HCEC 1CT (cell line): Measurements from ENCODE around the gene ABR.
"Not testable (repeated sequence)": the region's sequence is repeated elsewhere in the genome, so short reads cannot be mapped to it uniquely, and the experiment has no call there.

Experiments used
- DNase-seq: peaks from one replicate; pipeline ENCODE4 v3.0.0-alpha.2; 2017

ABR gene

DNA sequence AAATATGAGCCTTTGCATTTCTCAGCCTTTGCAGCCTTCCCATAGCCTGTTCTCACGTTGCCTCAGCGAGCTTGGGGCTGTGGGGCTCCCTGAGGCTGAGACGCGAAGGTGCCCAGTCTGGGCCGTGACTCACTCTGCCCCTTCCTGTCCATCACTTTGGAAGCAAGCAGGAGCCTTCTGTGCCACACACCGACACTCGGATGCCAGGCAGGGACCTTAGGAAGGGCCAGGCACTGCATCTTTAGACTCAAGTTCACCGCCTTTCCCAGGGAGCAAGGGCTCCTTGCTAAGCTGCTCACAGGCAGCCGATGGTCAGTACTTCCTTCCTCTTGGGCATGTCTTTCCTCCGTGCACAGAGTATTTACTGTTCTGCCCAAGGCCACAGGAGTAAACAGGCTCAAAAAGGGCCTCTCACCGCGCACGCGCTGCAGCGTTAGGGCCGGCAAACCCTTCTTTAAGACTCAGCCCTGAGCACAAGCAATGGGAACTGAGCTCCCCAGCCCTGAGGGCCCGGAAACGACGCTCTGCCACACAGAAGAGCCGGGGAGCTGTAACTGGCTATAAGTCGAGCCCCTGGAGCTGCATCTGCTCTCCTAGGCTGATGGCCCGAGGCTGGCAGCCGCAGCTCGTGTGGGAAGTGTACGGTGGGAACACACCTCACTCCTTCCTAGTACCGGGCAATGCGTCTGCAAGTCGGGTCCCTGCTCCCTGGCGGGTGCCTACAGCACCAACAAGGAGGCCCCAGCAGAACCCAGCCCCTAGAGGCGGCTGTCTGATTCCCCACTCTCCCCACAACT lies 175.6 kb downstream of the ABR start:
- DNase-seq, result no peak

DNA sequence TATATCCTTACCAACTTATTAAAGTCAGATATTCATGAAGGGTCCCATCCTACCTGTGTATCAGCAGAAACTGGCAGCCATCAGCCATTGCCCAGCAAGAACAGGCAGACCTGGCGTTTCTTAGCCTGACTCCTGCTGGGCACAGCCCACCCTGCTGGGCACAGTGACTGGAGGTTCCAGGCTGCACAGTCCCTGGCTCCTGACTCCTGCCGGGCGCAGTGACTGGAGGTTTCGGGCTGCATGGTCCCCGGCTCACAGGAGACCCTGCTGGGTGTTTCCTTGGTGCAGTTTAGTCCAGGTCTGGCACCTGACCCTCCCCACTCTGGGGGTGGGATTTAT lies 176.2 kb downstream of the ABR start:
- no peak for DNase-seq

DNA sequence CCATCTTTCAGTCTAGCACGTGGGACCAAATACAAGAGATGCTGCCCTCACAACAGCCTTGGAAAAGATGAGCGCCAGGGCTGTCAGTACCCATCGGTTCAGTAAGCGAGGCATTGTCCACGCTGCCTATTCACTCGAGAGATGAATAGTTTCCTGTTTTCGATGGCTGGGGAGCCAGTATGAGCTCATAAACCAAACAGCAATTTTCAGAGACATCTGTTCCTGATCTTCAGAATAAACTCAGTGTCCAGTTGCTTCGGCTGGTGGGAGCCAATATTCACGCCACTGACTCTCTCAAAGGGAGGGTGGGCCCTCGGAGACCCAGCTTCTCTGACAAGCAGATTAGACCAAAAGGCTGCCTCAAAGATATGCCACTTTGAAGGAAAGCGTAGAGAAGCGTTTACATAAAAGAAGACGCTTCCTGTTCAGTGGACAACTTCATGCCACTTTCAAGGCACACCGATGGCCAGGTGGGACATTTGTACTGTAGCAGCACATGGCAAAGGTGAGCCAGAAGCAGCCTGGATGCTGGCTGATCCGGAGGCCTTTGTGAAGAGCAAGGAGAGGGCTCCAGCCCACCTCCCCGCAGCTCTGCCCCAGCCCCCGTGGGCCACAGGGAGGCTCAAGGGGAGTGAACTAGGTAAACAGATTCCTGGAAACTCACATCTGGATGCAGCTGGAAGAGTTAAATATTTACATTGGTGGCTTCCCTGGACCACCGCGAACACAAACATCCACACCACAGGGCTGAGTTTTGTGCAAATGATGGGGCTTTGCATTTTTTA lies 176.8 kb downstream of the ABR start:
- DNase-seq, result no peak

DNA sequence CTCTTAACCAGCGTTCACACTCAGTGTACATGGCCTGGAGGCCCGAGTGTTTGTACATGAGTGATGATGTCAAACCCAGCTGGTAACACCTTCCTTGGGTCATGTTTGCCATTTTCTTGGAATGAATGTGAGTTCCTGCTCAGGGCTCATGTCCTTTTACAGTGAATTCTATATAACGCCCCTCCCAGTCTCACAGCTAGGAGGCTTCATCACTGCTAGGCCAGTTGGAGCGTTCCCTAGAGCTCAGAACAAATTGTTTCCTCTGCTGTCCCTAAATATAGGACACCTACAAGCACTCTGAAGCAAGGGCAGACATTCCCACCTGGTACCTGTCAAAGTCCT lies 177.4 kb downstream of the ABR start:
- no peak for DNase-seq

DNA sequence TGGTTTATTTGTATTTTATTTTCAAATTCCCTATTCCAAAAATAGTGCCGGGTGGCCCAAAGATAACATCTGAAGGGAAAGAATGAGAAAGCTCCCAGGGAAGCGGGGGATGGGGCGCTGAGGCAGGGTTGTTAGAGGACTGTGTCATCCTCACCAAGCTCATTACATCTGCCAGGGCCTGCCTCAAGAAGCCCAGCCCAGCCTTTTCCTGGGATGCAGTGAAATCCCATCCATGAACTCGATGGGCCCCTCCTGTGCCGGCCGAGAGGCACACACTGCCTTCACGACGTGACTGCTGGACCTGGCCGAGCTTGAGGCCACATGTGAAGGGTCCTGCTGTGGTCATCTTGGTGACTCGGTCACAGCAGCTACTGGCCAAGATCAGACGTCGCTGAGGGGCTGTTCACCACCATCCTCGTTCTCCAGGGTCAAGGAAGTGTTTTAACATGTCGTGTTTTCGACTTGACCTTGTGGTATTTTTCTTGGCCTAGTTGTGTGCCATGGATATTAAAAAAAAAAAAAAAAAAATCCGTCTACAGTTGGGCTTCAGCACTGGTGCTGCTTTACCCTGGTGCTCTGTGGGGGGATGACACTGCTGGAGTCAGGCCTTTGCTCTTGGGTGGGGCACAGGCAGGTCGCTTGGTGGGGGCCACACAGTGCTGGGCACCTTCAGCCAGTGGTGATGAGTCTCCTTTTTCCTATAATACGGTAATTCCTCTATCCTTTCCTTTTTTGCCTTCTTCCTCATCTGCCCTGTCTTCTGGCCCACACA lies 178.0 kb downstream of the ABR start:
- peak; percentile 24 for DNase-seq

DNA sequence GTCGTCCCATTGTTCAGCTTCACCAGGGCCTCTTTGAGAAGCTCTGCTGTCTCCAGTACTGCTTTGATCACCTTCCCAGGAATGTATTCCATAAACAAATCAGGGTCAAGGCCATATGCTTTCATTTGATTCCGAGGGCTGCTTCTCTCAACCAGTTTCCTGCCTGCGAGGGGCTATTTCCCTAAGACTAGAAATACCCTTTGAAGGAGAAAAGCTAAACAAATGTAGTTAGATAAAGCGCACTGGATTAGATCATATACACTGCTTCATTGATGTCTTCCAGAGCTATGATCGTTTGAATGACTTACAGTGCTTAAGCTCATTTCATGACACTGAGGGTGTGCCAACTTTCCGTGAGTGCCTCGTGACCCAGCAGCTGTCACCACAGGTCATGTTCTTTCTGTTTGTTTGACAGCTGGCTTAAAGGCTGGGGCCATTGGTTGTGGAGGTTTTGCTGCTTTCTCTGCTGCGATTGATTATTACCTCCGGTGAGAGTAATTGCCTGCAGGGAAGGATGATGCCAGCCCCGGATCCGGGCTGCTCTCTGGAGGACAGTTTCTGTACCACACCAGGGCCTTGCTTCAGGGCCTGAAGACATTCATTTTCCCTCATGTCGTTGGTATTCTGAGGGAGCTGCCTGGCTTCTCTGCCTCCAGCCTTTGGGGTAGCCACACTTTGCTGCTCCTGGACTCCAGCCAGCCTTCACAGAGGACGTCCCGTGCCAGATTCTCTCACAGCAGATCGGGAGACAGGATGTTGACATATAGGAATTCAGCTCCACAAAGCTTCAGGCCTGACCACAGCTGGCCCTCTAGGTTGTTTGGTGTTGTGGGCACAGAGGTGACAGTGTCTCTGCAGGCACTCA lies 179.0 kb downstream of the ABR start:
- DNase-seq, result peak; percentile 50

DNA sequence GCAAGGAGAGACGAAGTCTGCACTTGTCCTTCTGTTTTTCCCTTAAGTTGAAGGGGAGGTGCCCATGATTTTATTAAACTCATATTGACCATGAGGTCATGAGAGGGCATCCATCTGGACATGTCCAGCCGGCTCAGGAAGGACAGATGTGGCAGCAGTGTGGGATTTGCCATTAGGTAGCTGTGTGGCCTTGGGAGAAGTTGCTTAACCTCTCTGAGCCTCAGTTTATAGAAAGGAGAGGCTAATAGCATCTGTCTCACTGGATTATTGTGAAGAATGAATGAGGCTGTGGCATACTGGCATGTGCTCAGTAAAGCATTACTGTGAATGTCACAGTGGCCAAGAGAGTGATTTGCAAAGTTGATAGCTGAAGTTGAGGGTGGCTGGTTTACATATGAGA lies 181.7 kb downstream of the ABR start:
- no peak for DNase-seq

DNA sequence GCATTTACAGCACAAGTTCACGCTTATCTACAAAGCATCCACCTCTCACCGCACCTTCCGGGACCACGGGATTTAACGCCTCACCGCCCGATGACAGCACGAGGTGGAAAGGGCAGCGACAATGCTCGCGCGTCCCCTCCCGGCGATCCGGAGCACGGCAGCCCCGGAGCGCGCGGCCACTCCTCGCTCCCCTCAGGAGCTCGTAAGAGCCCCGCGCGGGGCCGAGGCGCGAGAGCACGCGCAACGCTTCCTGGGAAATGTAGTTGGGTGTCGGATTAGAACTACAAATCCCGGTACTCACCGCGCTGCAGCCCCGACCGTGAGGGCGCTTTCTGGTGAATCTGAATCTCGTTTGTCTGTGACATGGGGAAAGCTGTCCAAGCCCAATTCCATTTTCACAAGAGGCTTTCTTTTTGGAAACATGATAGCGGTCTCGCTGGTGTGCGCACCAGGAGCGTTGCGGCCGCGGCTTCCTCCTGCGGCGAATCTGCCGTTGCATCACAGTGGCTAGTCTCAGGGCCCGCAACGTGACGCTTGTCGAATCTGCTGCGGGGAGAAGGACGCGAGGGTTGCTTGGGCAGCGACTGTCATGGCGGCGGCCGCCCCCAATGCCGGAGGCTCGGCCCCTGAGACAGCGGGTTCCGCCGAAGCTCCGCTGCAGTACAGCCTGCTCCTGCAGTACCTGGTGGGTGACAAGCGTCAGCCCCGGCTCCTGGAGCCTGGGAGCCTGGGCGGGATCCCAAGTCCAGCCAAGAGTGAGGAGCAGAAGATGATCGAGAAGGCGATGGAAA lies 183.0 kb downstream of the ABR start, which contains the start of gene TIMM22:
TSS of gene TIMM22 (plus strand) at position 576 of the 791 bp plus-strand sequence. CDS start at position 590, 14 bp downstream.
- DNase-seq, result peak; percentile 97

DNA sequence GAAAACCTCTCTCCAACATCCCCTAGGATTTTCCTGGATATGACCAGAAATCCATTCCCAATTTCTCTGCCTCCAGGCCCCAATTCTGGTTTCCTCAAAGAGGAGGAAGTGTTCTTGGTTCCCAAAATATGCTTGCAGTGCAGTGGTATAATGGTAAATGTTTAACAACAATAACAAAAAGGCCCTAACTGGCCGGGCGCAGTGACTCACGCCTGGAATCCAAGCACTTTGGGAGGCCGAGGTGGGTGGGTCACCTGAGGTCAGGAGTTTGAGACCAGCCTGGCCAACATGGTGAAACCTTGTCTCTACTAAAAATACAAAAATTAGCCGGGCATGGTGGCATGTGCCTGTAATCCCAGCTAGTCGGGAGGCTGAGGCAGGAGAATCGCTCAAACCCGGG lies 184.5 kb downstream of the ABR start:
- not testable (repeated sequence) for DNase-seq

DNA sequence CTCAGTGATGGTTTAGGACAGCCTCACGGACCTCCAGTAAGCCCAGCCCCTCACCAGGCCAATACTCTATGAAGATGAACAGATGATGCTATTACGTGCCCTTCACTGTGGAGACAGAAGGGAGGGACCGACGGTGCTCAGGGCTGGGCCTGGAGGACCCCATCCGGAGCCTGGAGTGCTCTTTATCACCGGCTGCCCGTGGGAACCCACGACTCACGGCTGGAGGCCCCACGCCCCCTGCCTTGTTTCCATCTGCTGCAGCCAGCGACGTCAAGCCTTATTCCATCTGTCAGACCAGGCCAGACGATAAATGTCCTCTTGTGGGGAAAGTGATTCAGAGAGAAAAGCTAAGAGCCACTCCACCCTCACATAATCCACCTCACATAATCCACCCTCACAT lies 186.8 kb downstream of the ABR start:
- no peak for DNase-seq

DNA sequence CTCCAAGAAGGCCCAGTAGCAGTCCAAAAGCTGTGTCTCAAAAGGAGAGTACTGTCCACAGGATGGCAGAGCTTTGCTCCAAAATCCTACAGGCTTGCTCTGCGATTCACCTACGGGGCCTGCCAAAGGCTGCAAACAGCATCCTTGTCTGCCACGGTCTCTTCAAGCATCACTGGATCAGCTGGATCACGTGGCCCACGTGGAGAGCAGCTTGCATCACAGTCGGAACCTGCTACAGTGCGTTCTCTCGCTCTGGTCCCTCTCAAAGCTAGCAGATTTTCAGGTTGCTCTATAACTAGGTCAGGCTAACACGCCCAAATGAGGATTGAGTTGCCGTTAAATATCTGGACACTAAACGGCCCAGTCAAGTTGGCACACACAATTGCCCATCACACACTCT lies 191.2 kb downstream of the ABR start:
- DNase-seq, result no peak

DNA sequence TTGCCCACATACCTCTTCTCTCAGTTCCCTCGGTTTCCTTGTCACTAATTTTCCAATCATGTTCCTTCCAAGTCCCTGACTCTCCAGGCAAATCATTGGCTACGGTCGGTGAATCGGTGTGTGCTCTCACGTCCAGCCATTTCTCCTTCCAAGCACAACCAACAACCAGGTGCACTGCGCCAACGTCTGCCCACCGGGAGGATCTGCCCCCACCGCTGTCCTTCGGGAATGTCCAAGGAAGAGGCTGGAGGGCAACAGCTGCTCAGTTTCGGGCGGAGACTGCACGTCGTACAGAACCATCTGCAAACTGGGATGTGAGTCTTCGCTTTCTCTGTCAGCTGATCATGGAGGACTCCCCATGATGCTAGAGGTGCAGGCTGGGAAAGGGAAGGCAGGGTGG lies 191.8 kb downstream of the ABR start:
- DNase-seq, result no peak

DNA sequence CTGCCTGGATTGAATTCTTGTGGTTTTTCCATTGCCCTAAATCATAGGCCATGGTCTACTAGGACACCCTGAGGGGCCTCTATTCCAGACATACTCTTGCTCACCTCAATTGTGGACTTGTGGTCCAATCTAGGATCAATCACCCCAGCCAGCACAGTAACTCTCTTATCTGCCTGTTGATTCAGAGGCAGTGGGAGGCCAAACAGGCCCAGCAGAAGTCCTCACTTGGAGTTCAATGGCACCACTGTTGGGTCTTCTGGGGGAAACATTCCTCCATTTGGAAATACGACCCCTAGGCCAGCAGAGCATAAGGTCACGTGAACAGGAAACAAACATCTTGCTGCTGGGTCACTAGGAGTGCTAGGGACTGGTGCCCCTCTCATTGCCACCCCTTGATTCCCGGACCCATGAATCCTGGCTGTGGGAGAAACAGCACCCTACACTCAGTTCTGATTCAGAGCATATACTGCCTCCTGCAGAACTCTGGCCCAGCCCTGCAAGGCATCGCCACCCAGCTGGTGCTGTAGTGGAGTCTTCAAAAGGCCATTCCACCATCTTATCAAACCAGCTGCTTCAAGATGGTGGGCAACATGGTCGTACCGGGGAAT lies 193.4 kb downstream of the ABR start:
- DNase-seq, result no peak

DNA sequence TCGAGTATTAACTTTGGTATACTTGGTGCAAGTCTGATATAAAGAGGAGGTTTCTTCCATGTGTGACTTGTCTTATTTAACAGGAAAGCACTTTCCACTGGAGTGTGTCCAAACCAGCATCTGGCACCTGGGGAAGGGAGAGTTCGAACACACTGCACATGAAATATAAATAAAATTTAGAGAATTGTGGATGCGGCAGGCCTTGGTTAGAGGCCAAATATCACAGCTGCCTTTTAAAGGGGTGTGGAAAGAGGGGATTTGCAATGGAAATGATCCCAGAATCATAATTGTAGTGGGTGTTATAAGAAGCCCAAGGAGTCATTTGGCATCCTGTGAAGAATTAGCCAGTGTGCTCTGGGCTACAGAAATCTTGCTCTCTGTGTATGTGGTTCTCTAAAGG lies 195.9 kb downstream of the ABR start:
- no peak for DNase-seq

DNA sequence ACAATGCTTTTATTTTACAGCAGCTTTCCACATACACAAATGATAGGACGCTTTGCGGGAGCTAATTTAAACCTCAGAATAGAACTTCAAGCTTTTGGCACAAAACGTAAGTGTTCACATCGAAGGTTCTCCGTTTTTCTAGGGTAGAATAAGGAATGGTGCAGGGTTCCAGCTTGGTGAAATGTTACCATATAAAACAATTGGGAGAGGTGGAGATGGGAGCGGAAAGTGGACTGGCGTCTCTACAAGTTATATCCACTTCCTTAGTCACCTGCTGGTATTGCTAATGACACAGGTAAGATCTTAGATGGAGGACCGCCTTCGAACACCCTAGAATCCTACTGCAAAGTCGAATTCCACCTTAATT lies 198.5 kb downstream of the ABR start:
- DNase-seq, result no peak

DNA sequence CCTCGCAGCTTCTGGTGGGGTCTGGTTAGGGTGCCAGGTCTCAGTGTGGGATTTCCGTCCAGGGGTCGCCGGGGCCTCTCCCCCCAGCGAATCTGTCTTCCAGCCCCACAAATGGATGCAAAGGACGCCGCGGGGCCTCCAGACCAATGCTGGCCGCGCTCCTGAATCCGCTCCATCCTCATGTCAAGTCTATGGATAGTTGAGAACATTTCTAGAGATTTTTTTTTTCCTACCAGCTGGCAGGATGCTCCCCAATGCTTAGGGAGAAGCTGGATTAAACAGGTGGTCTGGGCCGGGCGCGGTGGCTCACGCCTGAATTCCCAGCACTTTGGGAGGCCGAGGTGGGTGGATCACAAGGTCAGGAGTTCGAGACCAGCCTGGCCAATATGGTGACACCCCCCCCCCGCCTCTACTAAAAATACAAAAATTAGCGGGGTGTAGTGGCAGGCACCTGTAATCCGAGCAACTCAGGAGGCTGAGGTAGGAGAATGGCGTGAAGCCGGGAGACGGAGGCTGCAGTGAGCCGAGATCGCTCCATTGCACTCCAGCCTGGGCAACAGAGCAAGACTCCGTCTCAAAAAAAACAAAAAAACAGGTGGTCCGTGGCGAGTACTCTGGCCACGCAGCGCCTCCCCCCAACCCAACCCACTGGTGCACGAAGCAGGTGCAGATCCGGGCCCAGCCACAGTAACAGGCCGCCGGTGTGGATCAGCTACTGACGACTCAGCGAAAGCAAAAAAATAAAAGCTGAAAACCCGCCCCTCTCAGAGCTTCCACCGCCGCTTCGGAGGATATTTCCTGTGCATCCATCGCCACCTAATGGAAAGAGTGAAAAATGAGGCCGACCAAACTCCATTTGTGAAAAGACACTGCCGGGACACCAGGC lies 199.1 kb downstream of the ABR start:
- DNase-seq, result peak; percentile 80

DNA sequence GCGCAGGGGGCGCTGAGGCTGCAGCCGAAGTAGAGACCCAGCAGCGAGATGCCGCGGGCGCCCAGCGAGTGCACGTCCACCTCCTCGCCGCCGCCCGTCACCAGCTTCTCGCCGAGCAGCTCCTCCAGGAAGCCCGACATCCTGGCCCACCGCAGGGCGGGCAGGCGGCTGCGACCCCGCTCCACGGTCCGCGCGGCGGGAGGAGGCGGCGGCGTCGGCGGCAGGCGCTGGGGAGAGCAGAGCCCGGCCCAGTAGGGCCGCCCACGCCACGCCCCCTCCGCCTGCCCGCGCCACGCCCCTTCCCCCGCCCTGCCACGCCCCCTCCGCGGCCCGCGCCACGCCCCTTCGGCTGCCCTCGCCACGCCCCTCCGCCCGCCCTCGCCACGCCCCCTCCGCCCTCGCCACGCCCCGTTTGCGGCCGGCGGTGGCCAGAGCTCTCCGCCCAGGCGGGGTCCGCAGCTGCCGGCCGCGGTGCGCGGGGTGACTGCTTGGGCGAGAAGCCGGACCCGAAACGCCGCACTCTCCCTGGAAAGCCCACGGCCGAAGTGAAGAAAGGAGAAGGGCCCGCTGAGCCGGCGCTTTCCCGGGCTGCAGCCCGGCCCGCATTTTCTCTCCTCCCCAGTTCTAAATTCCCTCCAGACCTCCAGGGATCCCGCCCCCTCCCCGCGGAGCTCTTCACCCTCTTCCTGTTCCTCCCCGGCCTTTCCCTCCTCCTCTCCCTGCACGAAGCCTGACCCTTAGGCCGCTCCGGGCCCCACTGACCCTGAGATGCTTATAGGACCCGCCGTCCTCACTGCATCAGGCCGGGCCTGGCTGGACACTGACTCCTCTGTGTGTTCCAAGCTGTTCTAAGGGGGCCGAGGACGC lies 200.0 kb downstream of the ABR start, which contains the start of gene NXN:
TSS of gene NXN (minus strand) at position 238 of the 867 bp plus-strand sequence.
- DNase-seq, result peak; percentile 74

DNA sequence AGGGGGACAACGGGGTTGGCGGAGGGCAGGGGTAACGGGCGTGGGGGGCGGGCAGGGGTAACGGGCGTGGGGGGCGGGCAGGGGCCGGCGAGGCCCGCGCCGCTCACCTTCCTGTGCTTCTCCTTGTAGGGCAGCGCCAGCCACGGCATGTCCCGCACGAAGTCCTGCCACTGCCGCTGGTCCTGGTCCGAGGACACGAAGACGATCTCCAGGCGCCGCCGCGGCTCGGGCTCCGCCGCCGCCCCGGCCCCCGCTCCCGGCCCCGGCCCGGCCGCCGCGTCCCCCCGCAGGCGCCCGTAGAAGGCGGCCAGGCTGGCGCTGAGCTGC lies 200.6 kb downstream of the ABR start:
- no peak for DNase-seq
